GM12864 (cell line): ENCODE measurements around the gene GPC5.

Experiments used
- DNase-seq: peaks from one replicate; pipeline ENCODE4 v3.0.0-alpha.2; 2011; ENCODE audit warnings: low read depth
- H3K4me3 ChIP-seq: 2 replicates; pipeline ENCODE4 v1.5.1; 2011; ENCODE audit warnings: mild to moderate bottlenecking, low read depth, low read length, control low read depth
- CTCF ChIP-seq: IDR thresholded peaks from 2 replicates; pipeline ENCODE4 v1.5.1; 2011; ENCODE audit warnings: low read depth, mild to moderate bottlenecking, moderate library complexity, low read length, control low read depth, inconsistent platforms; ENCODE audit errors: missing control alignments

Gene GPC5

DNA sequence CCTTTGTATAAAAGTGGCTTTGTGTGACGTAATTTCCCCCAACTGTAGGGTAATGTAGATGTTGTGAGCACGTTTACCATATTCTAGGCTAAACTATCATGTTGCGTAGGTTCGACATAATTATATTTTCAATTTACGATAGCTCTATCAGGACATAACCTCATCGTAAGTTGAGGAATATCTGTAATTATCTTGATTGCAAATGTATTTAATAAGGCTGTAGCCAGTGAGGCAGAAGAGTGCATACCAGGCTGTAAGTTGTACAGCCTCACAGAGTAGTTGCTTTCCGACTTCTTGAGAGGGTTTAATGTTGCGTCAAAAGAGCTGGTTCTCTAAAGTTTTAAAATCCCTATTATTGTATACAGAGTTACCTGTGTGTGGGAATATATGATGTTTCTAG lies 988.8 kb downstream of the GPC5 start:
- no peak overlapping the region for H3K4me3 ChIP-seq
- TF ChIP-seq CTCF, result no peak
- DNase-seq, result no peak

DNA sequence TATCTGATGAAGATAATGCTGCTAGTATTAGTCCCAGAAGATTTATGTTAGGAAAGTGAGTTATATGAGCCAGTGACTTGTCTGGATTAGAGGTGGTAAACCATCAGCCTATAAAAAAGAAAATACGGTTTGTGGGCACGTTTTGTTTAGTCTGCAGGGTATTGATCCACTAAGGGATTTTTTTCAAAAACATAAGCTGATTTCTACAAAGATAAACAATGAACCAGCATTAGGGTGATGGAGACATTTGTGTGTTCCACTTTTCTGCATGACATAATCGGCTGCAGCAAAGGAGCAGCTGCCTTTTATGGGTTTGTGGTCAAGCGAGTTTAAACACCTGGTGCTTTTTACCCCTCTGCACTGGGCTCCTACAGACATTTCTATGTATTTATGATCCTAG lies 991.8 kb downstream of the GPC5 start:
- TF ChIP-seq CTCF, result no peak
- DNase-seq, result no peak
- H3K4me3 ChIP-seq, result no peak overlapping the region

- H3K4me3 ChIP-seq, result no peak overlapping the region
- DNase-seq, result no peak
- no peak for TF ChIP-seq CTCF
Measured at GRCh38 chr13:92403606-92404005, 1005.2 kb downstream of the GPC5 start.

- no peak for DNase-seq
- no peak overlapping the region for H3K4me3 ChIP-seq
- no peak for TF ChIP-seq CTCF
Measured at GRCh38 chr13:92407858-92408257, 1009.4 kb downstream of the GPC5 start.

DNA sequence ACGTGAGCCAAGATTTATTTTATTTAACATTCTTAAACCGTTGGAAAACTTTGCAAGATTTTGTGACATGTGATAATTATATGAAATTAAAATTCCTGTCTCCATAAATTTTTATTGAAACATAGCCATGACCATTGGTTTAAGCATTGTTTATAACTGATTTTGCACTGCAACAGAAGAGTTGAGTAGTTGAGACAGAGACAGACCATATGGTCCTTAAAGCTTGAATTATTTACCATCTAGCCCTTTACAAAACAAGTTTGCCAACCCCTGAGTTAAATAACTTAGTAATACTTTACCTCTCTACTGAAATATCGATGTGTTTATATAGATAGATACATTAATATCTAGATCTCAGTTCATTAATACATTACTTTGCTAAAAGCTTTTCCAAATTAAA lies 1014.1 kb downstream of the GPC5 start:
- H3K4me3 ChIP-seq, result no peak overlapping the region
- DNase-seq, result no peak
- TF ChIP-seq CTCF, result no peak

GRCh38 chr13:92412996-92413395 lies 1014.6 kb downstream of the GPC5 start:
- H3K4me3 ChIP-seq, result no peak overlapping the region
- no peak for DNase-seq
- TF ChIP-seq CTCF, result no peak

DNA sequence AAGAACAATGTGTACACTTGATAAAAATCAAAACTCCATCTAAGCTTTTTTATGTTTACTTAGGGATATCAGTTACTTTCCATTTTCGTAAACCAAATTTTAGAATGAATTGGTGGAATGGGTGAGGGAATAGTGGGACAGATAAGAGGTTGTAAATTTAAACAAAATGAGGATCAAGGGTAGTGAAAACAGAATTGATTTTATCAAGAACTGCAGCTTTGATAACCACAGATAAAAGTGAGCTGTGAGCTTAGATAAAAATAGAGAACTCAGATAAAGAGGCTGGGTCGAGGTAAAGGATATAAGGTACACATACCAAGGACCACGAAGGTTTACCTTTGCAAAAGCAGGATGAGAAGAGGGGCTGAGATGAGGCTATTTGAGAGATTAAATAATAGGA lies 1015.0 kb downstream of the GPC5 start:
- TF ChIP-seq CTCF, result no peak
- no peak for DNase-seq
- H3K4me3 ChIP-seq, result no peak overlapping the region
